ENCODE measurements around the gene MBNL2. TPM values are rescaled to one million over a fixed set of nuclear protein-coding genes. Genes with fewer than 3 reads are reported as not detected.

Gene MBNL2
- total and polyA plus RNA-seq, 2 experiments from 2014 or later: 46.7 to 79.5 TPM

- Histone ChIP-seq H3F3A (ENCODE audit: insufficient read depth) (peaks cover 36% of the 10 kb centered on the region), H4K20me1 (ENCODE audit: insufficient read depth) (no peaks in the 10 kb centered on the region), H3K9me3 (ENCODE audit: low read depth) (no peaks in the 10 kb centered on the region), H3K36me3 (ENCODE audit: low read depth) (no peaks in the 10 kb centered on the region), H3K4me3 (no peak overlapping the region), H3K4me1 (ENCODE audit: insufficient read depth) (peaks cover 40% of the 10 kb centered on the region), H3K4me2 (ENCODE audit: unreplicated experiment) (peak overlapping the region; percentile 5), H3K9ac (no peak overlapping the region), H3K27ac (0 out of 2 replicates have a peak overlapping the region, but pooled peaks have one; percentile 12), H3K27me3 (replicated peaks; ENCODE audit: insufficient read depth) (no peaks in the 10 kb centered on the region), H3K79me2 (ENCODE audit: insufficient read depth) (peaks cover 99% of the 10 kb centered on the region), H2AFZ (no peak overlapping the region), H3K9me2 (ENCODE audit: insufficient read depth) (no peaks in the 10 kb centered on the region)
- WGBS, 2 experiments (ENCODE audit: low coverage in 1 of 2, low lambda C conversion rate in 2 of 2, missing lambda C conversion rate in 2 of 2): 72 to 73% methylated on average over 6 of the region's 6 CpGs
- TF ChIP-seq EZH2 (IDR thresholded peaks at IDR 0.05; ENCODE audit: insufficient read depth, poor library complexity, severe bottlenecking) (no peak), EZH2phosphoT487 (IDR thresholded peaks at IDR 0.05; ENCODE audit: insufficient read depth, low read depth) (no peak)
- DNase-seq: no peak
- in situ Hi-C loops (cut with MboI): no loop called here
Observed at GRCh38 chr13:97285221-97285955, 63.3 kb downstream of the MBNL2 start.

GRCh38 chr13:97286317-97287046 is 64.3 kb downstream of the MBNL2 start:
- in situ Hi-C loops (cut with MboI): no loop called here
- no peaks in the 10 kb centered on the region for H3K36me3 ChIP-seq (ENCODE audit: low read depth)

GRCh38 chr13:97287047-97287383 is 64.9 kb downstream of the MBNL2 start:
- Histone ChIP-seq H3K27me3 (replicated peaks; ENCODE audit: insufficient read depth) (no peaks in the 10 kb centered on the region), H3K36me3 (ENCODE audit: low read depth) (no peaks in the 10 kb centered on the region), H3K4me3 (no peak overlapping the region), H3K4me2 (ENCODE audit: unreplicated experiment) (no peak overlapping the region), H2AFZ (no peak overlapping the region), H3K4me1 (ENCODE audit: insufficient read depth) (peaks cover 43% of the 10 kb centered on the region), H3K27ac (no peak overlapping the region), H4K20me1 (ENCODE audit: insufficient read depth) (no peaks in the 10 kb centered on the region), H3K9me3 (ENCODE audit: low read depth) (no peaks in the 10 kb centered on the region), H3K9ac (no peak overlapping the region), H3F3A (ENCODE audit: insufficient read depth) (peaks cover 20% of the 10 kb centered on the region; the same call in 1 of the 2 replicates), H3K9me2 (ENCODE audit: insufficient read depth) (no peaks in the 10 kb centered on the region), H3K79me2 (ENCODE audit: insufficient read depth) (peaks cover 93% of the 10 kb centered on the region)
- 82% methylated on average over 5 of the region's 5 CpGs for WGBS, 2 experiments (ENCODE audit: low coverage in 1 of 2, low lambda C conversion rate in 2 of 2, missing lambda C conversion rate in 2 of 2)
- TF ChIP-seq EZH2phosphoT487 (IDR thresholded peaks at IDR 0.05; ENCODE audit: insufficient read depth, low read depth): no peak
- no peak for TF ChIP-seq EZH2 (IDR thresholded peaks at IDR 0.05; ENCODE audit: insufficient read depth, poor library complexity, severe bottlenecking)
- no peak for DNase-seq
- in situ Hi-C loops (cut with MboI): no loop called here

More at GRCh38 chr13:97286317-97287046, 64.3 kb downstream of the MBNL2 start:
- no peaks in the 10 kb centered on the region for H4K20me1 ChIP-seq (ENCODE audit: insufficient read depth)
- no peak overlapping the region for H2AFZ ChIP-seq
- H3F3A ChIP-seq (ENCODE audit: insufficient read depth): peaks cover 25% of the 10 kb centered on the region
- no peak overlapping the region for H3K27ac ChIP-seq
- H3K4me2 ChIP-seq (ENCODE audit: unreplicated experiment): no peak overlapping the region
- no peaks in the 10 kb centered on the region for H3K9me3 ChIP-seq (ENCODE audit: low read depth)
- TF ChIP-seq EZH2 (IDR thresholded peaks at IDR 0.05; ENCODE audit: insufficient read depth, poor library complexity, severe bottlenecking) (no peak), EZH2phosphoT487 (IDR thresholded peaks at IDR 0.05; ENCODE audit: insufficient read depth, low read depth) (no peak)
- H3K79me2 ChIP-seq (ENCODE audit: insufficient read depth): peaks cover 98% of the 10 kb centered on the region
- no peak for DNase-seq
- WGBS, 2 experiments (ENCODE audit: low coverage in 1 of 2, low lambda C conversion rate in 2 of 2, missing lambda C conversion rate in 2 of 2): 83 to 90% methylated on average over 9 of the region's 9 CpGs
- no peaks in the 10 kb centered on the region for H3K27me3 ChIP-seq (replicated peaks; ENCODE audit: insufficient read depth)
- H3K4me1 ChIP-seq (ENCODE audit: insufficient read depth): peaks cover 43% of the 10 kb centered on the region
- H3K4me3 ChIP-seq: no peak overlapping the region
- no peaks in the 10 kb centered on the region for H3K9me2 ChIP-seq (ENCODE audit: insufficient read depth)
- no peak overlapping the region for H3K9ac ChIP-seq

GRCh38 chr13:97288486-97288900 is 66.4 kb downstream of the MBNL2 start:
- Histone ChIP-seq H3K27me3 (replicated peaks; ENCODE audit: insufficient read depth) (no peaks in the 10 kb centered on the region), H3K79me2 (ENCODE audit: insufficient read depth) (peaks cover 93% of the 10 kb centered on the region), H3K9me2 (ENCODE audit: insufficient read depth) (no peaks in the 10 kb centered on the region), H4K20me1 (ENCODE audit: insufficient read depth) (no peaks in the 10 kb centered on the region), H3K9me3 (ENCODE audit: low read depth) (no peaks in the 10 kb centered on the region), H2AFZ (no peak overlapping the region), H3K4me2 (ENCODE audit: unreplicated experiment) (no peak overlapping the region), H3K36me3 (ENCODE audit: low read depth) (no peaks in the 10 kb centered on the region), H3K4me3 (no peak overlapping the region), H3F3A (ENCODE audit: insufficient read depth) (peaks cover 16% of the 10 kb centered on the region; the same call in 1 of the 2 replicates), H3K27ac (no peak overlapping the region), H3K4me1 (ENCODE audit: insufficient read depth) (peaks cover 29% of the 10 kb centered on the region), H3K9ac (no peak overlapping the region)
- in situ Hi-C loops (cut with MboI): no loop called here
- TF ChIP-seq EZH2 (IDR thresholded peaks at IDR 0.05; ENCODE audit: insufficient read depth, poor library complexity, severe bottlenecking) (no peak), EZH2phosphoT487 (IDR thresholded peaks at IDR 0.05; ENCODE audit: insufficient read depth, low read depth) (no peak)
- no peak for DNase-seq
- 97 to 100% methylated on average over 2 of the region's 2 CpGs for WGBS, 2 experiments (ENCODE audit: low coverage in 1 of 2, low lambda C conversion rate in 2 of 2, missing lambda C conversion rate in 2 of 2)
